Colonic mucosa (tissue), 4 donors: ENCODE results near the gene FITM2. TPM values are rescaled to one million over a fixed set of nuclear protein-coding genes. Genes with fewer than 3 reads are reported as not detected.

Experiments used
- DNase-seq: peaks from one replicate; pipeline ENCODE4 v3.0.0-alpha.2; 2020
- H3K27ac ChIP-seq: fragments of 200-600 bp; one replicate; pipeline ENCODE4 v1.8.0; 2021
- H3K27me3 ChIP-seq: fragments of 200-600 bp; one replicate; pipeline ENCODE4 v1.8.0; 2021
- H3K36me3 ChIP-seq: fragments of 200-600 bp; one replicate; pipeline ENCODE4 v1.8.0; 2021
- H3K4me1 ChIP-seq: fragments of 200-600 bp; one replicate; pipeline ENCODE4 v1.8.0; 2021; ENCODE audit warnings: mild to moderate bottlenecking
- H3K4me3 ChIP-seq: fragments of 200-600 bp; one replicate; pipeline ENCODE4 v1.8.0; 2021
- H3K9ac ChIP-seq, 2 donors: one replicate each; pipeline ENCODE4 v1.7.0; 2013; ENCODE audit warnings: control low read depth in 2 of 2, low read depth in 2 of 2, low read length in 2 of 2
- H3K9me3 ChIP-seq: fragments of 200-600 bp; one replicate; pipeline ENCODE4 v1.8.0; 2021
- CTCF ChIP-seq: fragments of 200-600 bp; IDR thresholded peaks from one replicate; pipeline ENCODE4 v1.8.0; 2022; ENCODE audit warnings: antibody characterized with exemption, mild to moderate bottlenecking
- intact Hi-C: fragments of 100-400 bp; cut with DNase I; formaldehyde crosslinking; loops from one replicate; pipeline ENCODE4 v1.14.1; 2022
- total RNA-seq, 2 donors: library from RNA; stranded (reverse); fragmentation: NEBNext Ultra II Directional in 1 of 2; extraction: Animal tissue kit (Norgen Biotek cat#: 25700) in 1 of 2; gene quantifications; one replicate each; pipeline ENCODE4 v1.2.1, GENCODE V29; 2021
- donor health status: healthy.
- donor health status: DM: no; HTN: no; CAD: no.
- donor health status: DM: no; HTN: no; CAD: no.

Gene FITM2
- total RNA-seq, 2 donors from 2014 or later: 10.1 to 11.6 TPM

GRCh38 chr20:44279228-44279627 lies 31.8 kb downstream of the FITM2 start:
- H3K9me3 ChIP-seq: no peaks in the 10 kb centered on the region
- DNase-seq: no peak
- no peaks in the 10 kb centered on the region for H3K4me1 ChIP-seq
- intact Hi-C loops: no loop called here
- H3K4me3 ChIP-seq: no peak overlapping the region
- TF ChIP-seq CTCF: no peak
- H3K27me3 ChIP-seq: no peaks in the 10 kb centered on the region
- H3K36me3 ChIP-seq: no peaks in the 10 kb centered on the region
- no peak overlapping the region for H3K9ac ChIP-seq
- no peak overlapping the region for H3K27ac ChIP-seq

GRCh38 chr20:44274303-44275017 lies 36.5 kb downstream of the FITM2 start:
- Histone ChIP-seq H3K4me1 (no peaks in the 10 kb centered on the region), H3K9ac (no peak overlapping the region), H3K9me3 (no peaks in the 10 kb centered on the region), H3K36me3 (no peaks in the 10 kb centered on the region), H3K27me3 (no peaks in the 10 kb centered on the region), H3K4me3 (no peak overlapping the region), H3K27ac (no peak overlapping the region)
- no peak for TF ChIP-seq CTCF
- DNase-seq: no peak
- intact Hi-C loops: no loop called here

- Histone ChIP-seq H3K4me1 (no peaks in the 10 kb centered on the region), H3K9me3 (no peaks in the 10 kb centered on the region), H3K4me3 (no peak overlapping the region), H3K27ac (no peak overlapping the region), H3K9ac (no peak overlapping the region), H3K27me3 (no peaks in the 10 kb centered on the region), H3K36me3 (no peaks in the 10 kb centered on the region)
- TF ChIP-seq CTCF: no peak
- intact Hi-C loops: no loop called here
- no peak for DNase-seq
Measured at GRCh38 chr20:44273231-44274215, 37.5 kb downstream of the FITM2 start.

GRCh38 chr20:44271915-44272663 lies 38.9 kb downstream of the FITM2 start:
- TF ChIP-seq CTCF: no peak
- intact Hi-C loops: no loop called here
- Histone ChIP-seq H3K36me3 (no peaks in the 10 kb centered on the region), H3K27ac (no peak overlapping the region), H3K9me3 (no peaks in the 10 kb centered on the region), H3K4me3 (no peak overlapping the region), H3K4me1 (no peaks in the 10 kb centered on the region), H3K9ac (no peak overlapping the region), H3K27me3 (no peaks in the 10 kb centered on the region)
- no peak for DNase-seq

GRCh38 chr20:44268802-44269201 lies 42.2 kb downstream of the FITM2 start:
- H3K4me3 ChIP-seq: no peak overlapping the region
- no peak for TF ChIP-seq CTCF

More at GRCh38 chr20:44268802-44269201, 42.2 kb downstream of the FITM2 start:
- DNase-seq: no peak
- Histone ChIP-seq H3K27me3 (no peaks in the 10 kb centered on the region), H3K36me3 (no peaks in the 10 kb centered on the region), H3K9me3 (no peaks in the 10 kb centered on the region), H3K4me1 (no peaks in the 10 kb centered on the region), H3K27ac (no peak overlapping the region), H3K9ac (no peak overlapping the region)
- intact Hi-C loops: no loop called here
